ENCODE measurements around the gene KCND1. TPM values are rescaled to one million over a fixed set of nuclear protein-coding genes. Genes with fewer than 3 reads are reported as not detected.

KCND1 gene
- total RNA-seq, 1 experiment from 2014 or later: 0.86 TPM

GRCh38 chrX:48992341-48992740 is 20.7 kb upstream of the KCND1 start:
- H3K36me3 Mint-ChIP-seq (ENCODE audit: insufficient read depth, unreplicated experiment): peaks cover 37% of the 10 kb centered on the region
- no peak overlapping the region for H3K27ac Mint-ChIP-seq (ENCODE audit: low read depth, unreplicated experiment)
- DNase-seq (ENCODE audit: unreplicated experiment): no peak
- intact Hi-C loops (cut with micrococcal nuclease): no loop called here
- no peaks in the 10 kb centered on the region for H3K27me3 Mint-ChIP-seq (ENCODE audit: insufficient read depth, unreplicated experiment)
- ChIA-PET CTCF (interaction anchor here (1.4 kb wide), 1 partner anchor 18 kb away, joined by 3 read pairs; no protein-coding TSS in a partner anchor), POLR2A (interaction anchor here (0.8 to 1.0 kb wide), 2 partner anchors 10 to 34 kb away, joined by 3 read pairs; partner anchors contain the start of gene GRIPAP1)
- no peak for TF ChIP-seq CTCF (IDR thresholded peaks at IDR 0.05; ENCODE audit: unreplicated experiment)
- no TSS peak for BruUV-seq (replicated peaks)
- H3K4me3 Mint-ChIP-seq (ENCODE audit: unreplicated experiment): no peak overlapping the region
- no peaks in the 10 kb centered on the region for H3K4me1 Mint-ChIP-seq (ENCODE audit: insufficient read depth, unreplicated experiment)
- H3K9me3 Mint-ChIP-seq (ENCODE audit: unreplicated experiment): no peaks in the 10 kb centered on the region

DNA sequence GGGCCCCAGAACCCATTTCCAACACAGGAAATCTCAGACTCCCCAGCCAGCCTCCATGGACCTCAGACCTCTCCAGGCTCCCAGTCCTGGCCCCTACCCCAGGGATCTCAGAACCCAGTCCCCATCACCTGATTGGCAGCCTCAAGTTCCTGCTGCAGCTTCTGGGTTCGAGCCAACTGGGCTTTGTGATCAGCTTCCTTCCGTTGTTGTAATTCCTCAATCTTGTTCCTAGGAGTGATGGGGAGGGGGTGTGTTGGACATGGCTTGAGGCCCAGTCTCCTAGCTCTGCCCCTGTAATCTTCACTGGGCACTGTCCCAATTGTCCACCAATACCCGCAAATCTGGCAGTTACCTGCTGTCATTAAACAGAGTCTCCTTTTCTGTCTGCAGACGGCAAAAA is 17.8 kb upstream of the KCND1 start:
- H3K27ac Mint-ChIP-seq (ENCODE audit: low read depth, unreplicated experiment): no peak overlapping the region

GRCh38 chrX:48983896-48984295 is 12.3 kb upstream of the KCND1 start:
- Mint-ChIP-seq H3K36me3 (ENCODE audit: insufficient read depth, unreplicated experiment) (peaks cover 28% of the 10 kb centered on the region), H3K27ac (ENCODE audit: low read depth, unreplicated experiment) (no peak overlapping the region), H3K4me3 (ENCODE audit: unreplicated experiment) (no peak overlapping the region), H3K4me1 (ENCODE audit: insufficient read depth, unreplicated experiment) (no peaks in the 10 kb centered on the region), H3K27me3 (ENCODE audit: insufficient read depth, unreplicated experiment) (no peaks in the 10 kb centered on the region), H3K9me3 (ENCODE audit: unreplicated experiment) (peaks cover 12% of the 10 kb centered on the region)
- no peak for TF ChIP-seq CTCF (IDR thresholded peaks at IDR 0.05; ENCODE audit: unreplicated experiment)
- POLR2A ChIA-PET: no interaction called here
- CTCF ChIA-PET: no interaction called here
- BruUV-seq (replicated peaks): no TSS peak
- DNase-seq (ENCODE audit: unreplicated experiment): no peak
- intact Hi-C loops (cut with micrococcal nuclease): no loop called here

More for the DNA sequence above, 17.8 kb upstream of the KCND1 start:
- Mint-ChIP-seq H3K27me3 (ENCODE audit: insufficient read depth, unreplicated experiment) (no peaks in the 10 kb centered on the region), H3K4me3 (ENCODE audit: unreplicated experiment) (no peak overlapping the region), H3K9me3 (ENCODE audit: unreplicated experiment) (no peaks in the 10 kb centered on the region), H3K4me1 (ENCODE audit: insufficient read depth, unreplicated experiment) (no peaks in the 10 kb centered on the region), H3K36me3 (ENCODE audit: insufficient read depth, unreplicated experiment) (peaks cover 27% of the 10 kb centered on the region)
- ChIA-PET POLR2A (no interaction called here), CTCF (interaction anchor here (0.5 kb wide), 1 partner anchor 301 kb away, joined by 3 read pairs; no protein-coding TSS in a partner anchor)
- BruUV-seq (replicated peaks): no TSS peak
- intact Hi-C loops (cut with micrococcal nuclease): no loop called here
- TF ChIP-seq CTCF (IDR thresholded peaks at IDR 0.05; ENCODE audit: unreplicated experiment): no peak
- DNase-seq (ENCODE audit: unreplicated experiment): no peak

DNA sequence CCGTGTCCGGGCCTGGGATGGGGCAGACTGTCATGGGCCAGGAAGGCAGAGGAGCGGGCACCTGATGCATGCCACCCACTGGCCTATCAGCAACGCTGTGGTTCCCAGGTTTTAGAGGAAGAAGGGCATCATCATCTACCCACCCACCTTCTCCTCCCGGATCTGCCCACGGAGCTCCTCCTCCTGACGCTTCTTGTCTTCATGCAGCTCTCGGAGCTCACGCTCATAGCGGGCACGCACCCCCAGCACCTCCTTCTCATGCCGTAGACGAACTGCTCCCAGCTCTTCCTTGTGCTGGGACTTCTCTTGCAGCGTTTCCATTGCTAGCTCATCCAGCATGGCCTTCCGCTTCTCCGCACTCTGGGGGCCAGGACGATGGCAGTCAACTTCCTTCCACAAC is 11.4 kb upstream of the KCND1 start:
- intact Hi-C loops (cut with micrococcal nuclease): no loop called here
- H3K4me1 Mint-ChIP-seq (ENCODE audit: insufficient read depth, unreplicated experiment): no peaks in the 10 kb centered on the region

More for the DNA sequence above, 11.4 kb upstream of the KCND1 start:
- H3K27ac Mint-ChIP-seq (ENCODE audit: low read depth, unreplicated experiment): no peak overlapping the region
- H3K36me3 Mint-ChIP-seq (ENCODE audit: insufficient read depth, unreplicated experiment): peaks cover 36% of the 10 kb centered on the region
- H3K9me3 Mint-ChIP-seq (ENCODE audit: unreplicated experiment): peaks cover 12% of the 10 kb centered on the region
- H3K4me3 Mint-ChIP-seq (ENCODE audit: unreplicated experiment): no peak overlapping the region
- no peaks in the 10 kb centered on the region for H3K27me3 Mint-ChIP-seq (ENCODE audit: insufficient read depth, unreplicated experiment)
- DNase-seq (ENCODE audit: unreplicated experiment): no peak
- CTCF ChIA-PET: no interaction called here
- no peak for TF ChIP-seq CTCF (IDR thresholded peaks at IDR 0.05; ENCODE audit: unreplicated experiment)
- BruUV-seq (replicated peaks): no TSS peak
- POLR2A ChIA-PET: interaction anchor here (0.7 kb wide), 1 partner anchor 246 kb away, joined by 3 read pairs; no protein-coding TSS in a partner anchor

Data from MCF 10A (cell line).